Measurements from ENCODE around the gene CCSAP. TPM values are rescaled to one million over a fixed set of nuclear protein-coding genes. Genes with fewer than 3 reads are reported as not detected.
"Not testable (repeated sequence)": the region's sequence is repeated elsewhere in the genome, so short reads cannot be mapped to it uniquely, and the experiment has no call there.

CCSAP gene
- polyA plus RNA-seq, 12 donors, result 6.2 to 10.5 (median 7.5) TPM; not detected in 1

GRCh38 chr1:229328598-229329362 lies 14.1 kb downstream of the CCSAP start:
- no peak for DNase-seq

GRCh38 chr1:229327765-229328164 lies 15.1 kb downstream of the CCSAP start:
- not testable (repeated sequence) for DNase-seq

GRCh38 chr1:229326601-229327000 lies 16.2 kb downstream of the CCSAP start:
- no peak for DNase-seq

GRCh38 chr1:229325853-229326487 lies 16.9 kb downstream of the CCSAP start:
- DNase-seq, result no peak

GRCh38 chr1:229325401-229325800 lies 17.4 kb downstream of the CCSAP start:
- DNase-seq, result no peak

- DNase-seq, result no peak
These were observed 18.8 kb downstream of the CCSAP start for GRCh38 chr1:229323885-229324553.

GRCh38 chr1:229323201-229323600 lies 19.6 kb downstream of the CCSAP start:
- DNase-seq, result no peak

- DNase-seq, result no peak
These were observed 23.4 kb downstream of the CCSAP start for GRCh38 chr1:229319487-229319886.

- no peak for DNase-seq
These were observed 24.8 kb downstream of the CCSAP start for GRCh38 chr1:229318056-229318455.

- DNase-seq, result no peak
These were observed 26.7 kb downstream of the CCSAP start for GRCh38 chr1:229316166-229316565.

GRCh38 chr1:229310833-229311232 lies 32.0 kb downstream of the CCSAP start:
- peak; percentile 55 for DNase-seq

GRCh38 chr1:229309684-229310083 lies 33.2 kb downstream of the CCSAP start:
- no peak for DNase-seq

- no peak for DNase-seq
These were observed 33.8 kb downstream of the CCSAP start for GRCh38 chr1:229309074-229309473.

- DNase-seq, result no peak
These were observed 37.5 kb downstream of the CCSAP start for GRCh38 chr1:229305392-229305791.

- DNase-seq, result no peak
These were observed 39.0 kb downstream of the CCSAP start for GRCh38 chr1:229303855-229304254.

GRCh38 chr1:229302740-229303139 lies 40.1 kb downstream of the CCSAP start:
- no peak for DNase-seq

- DNase-seq, result no peak
These were observed 42.6 kb downstream of the CCSAP start for GRCh38 chr1:229300099-229300757.

- DNase-seq, result no peak
These were observed 43.9 kb downstream of the CCSAP start for GRCh38 chr1:229298887-229299503.

- DNase-seq, result no peak
These were observed 44.4 kb downstream of the CCSAP start for GRCh38 chr1:229298420-229298819.

GRCh38 chr1:229297746-229298145 lies 45.1 kb downstream of the CCSAP start:
- DNase-seq, result no peak

GRCh38 chr1:229296541-229296941 lies 46.3 kb downstream of the CCSAP start:
- no peak for DNase-seq

- no peak for DNase-seq
These were observed 47.1 kb downstream of the CCSAP start for GRCh38 chr1:229295745-229296144.
